Measurements from ENCODE around the gene SLC22A23.

DNA sequence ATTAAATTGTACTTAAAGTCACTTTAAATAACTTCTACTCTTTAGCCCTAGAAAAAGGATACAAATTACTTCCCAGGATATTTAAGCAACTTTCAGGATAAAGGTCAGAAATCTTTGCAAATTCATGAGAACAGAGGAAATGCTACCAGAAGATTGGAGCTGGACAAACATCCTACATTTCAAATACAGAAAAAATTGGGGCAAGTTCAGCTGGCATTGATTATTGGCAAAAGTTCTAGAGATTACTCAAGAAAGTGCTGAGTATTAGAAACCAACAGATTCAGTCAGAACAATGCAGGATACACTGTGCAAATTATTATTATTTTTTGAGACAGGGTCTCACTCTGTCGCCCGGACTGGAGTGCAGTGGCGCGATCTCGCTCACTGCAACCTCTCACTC lies 6.0 kb downstream of the SLC22A23 start:
- TF ChIP-seq, protein P1, sequence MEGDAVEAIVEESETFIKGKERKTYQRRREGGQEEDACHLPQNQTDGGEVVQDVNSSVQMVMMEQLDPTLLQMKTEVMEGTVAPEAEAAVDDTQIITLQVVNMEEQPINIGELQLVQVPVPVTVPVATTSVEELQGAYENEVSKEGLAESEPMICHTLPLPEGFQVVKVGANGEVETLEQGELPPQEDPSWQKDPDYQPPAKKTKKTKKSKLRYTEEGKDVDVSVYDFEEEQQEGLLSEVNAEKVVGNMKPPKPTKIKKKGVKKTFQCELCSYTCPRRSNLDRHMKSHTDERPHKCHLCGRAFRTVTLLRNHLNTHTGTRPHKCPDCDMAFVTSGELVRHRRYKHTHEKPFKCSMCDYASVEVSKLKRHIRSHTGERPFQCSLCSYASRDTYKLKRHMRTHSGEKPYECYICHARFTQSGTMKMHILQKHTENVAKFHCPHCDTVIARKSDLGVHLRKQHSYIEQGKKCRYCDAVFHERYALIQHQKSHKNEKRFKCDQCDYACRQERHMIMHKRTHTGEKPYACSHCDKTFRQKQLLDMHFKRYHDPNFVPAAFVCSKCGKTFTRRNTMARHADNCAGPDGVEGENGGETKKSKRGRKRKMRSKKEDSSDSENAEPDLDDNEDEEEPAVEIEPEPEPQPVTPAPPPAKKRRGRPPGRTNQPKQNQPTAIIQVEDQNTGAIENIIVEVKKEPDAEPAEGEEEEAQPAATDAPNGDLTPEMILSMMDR (IDR thresholded peaks at IDR 0.05), result no peak
- no peak for TF ChIP-seq EZH2 (IDR thresholded peaks at IDR 0.05; ENCODE audit: borderline replicate concordance, insufficient read depth, low read depth, low read length, poor library complexity, severe bottlenecking)
